IPS-11a (cell line): ENCODE data around the gene GLI2.

ENCODE experiments used
- H3K4me3 ChIP-seq: one replicate; pipeline ENCODE4 v1.5.1; 2013; ENCODE audit warnings: low read depth, low read length, control low read depth

Gene GLI2

GRCh38 chr2:120769076-120769786 lies 33.6 kb downstream of the GLI2 start:
- no peak overlapping the region for H3K4me3 ChIP-seq

GRCh38 chr2:120769787-120770120 lies 34.1 kb downstream of the GLI2 start:
- no peak overlapping the region for H3K4me3 ChIP-seq

- H3K4me3 ChIP-seq = no peak overlapping the region
Measured at GRCh38 chr2:120770176-120770575, 34.5 kb downstream of the GLI2 start.

GRCh38 chr2:120770641-120771040 lies 35.0 kb downstream of the GLI2 start:
- no peak overlapping the region for H3K4me3 ChIP-seq

GRCh38 chr2:120771111-120771780 lies 35.6 kb downstream of the GLI2 start:
- H3K4me3 ChIP-seq = no peak overlapping the region

GRCh38 chr2:120771781-120772208 lies 36.1 kb downstream of the GLI2 start:
- H3K4me3 ChIP-seq = no peak overlapping the region

GRCh38 chr2:120772261-120772660 lies 36.6 kb downstream of the GLI2 start:
- H3K4me3 ChIP-seq = no peak overlapping the region

GRCh38 chr2:120773186-120773800 lies 37.6 kb downstream of the GLI2 start:
- no peak overlapping the region for H3K4me3 ChIP-seq

GRCh38 chr2:120774557-120775160 lies 39.0 kb downstream of the GLI2 start:
- no peak overlapping the region for H3K4me3 ChIP-seq

GRCh38 chr2:120775194-120775593 lies 39.5 kb downstream of the GLI2 start:
- no peak overlapping the region for H3K4me3 ChIP-seq

GRCh38 chr2:120775801-120776589 lies 40.3 kb downstream of the GLI2 start:
- H3K4me3 ChIP-seq = no peak overlapping the region

- H3K4me3 ChIP-seq = no peak overlapping the region
Measured at GRCh38 chr2:120776649-120777048, 41.0 kb downstream of the GLI2 start.

GRCh38 chr2:120777170-120777751 lies 41.6 kb downstream of the GLI2 start:
- H3K4me3 ChIP-seq = no peak overlapping the region

GRCh38 chr2:120777787-120778186 lies 42.1 kb downstream of the GLI2 start:
- H3K4me3 ChIP-seq = no peak overlapping the region

- no peak overlapping the region for H3K4me3 ChIP-seq
Measured at GRCh38 chr2:120778244-120778643, 42.6 kb downstream of the GLI2 start.

- no peak overlapping the region for H3K4me3 ChIP-seq
Measured at GRCh38 chr2:120779781-120780283, 44.2 kb downstream of the GLI2 start.

- no peak overlapping the region for H3K4me3 ChIP-seq
Measured at GRCh38 chr2:120780402-120780801, 44.7 kb downstream of the GLI2 start.

GRCh38 chr2:120783371-120783791 lies 47.7 kb downstream of the GLI2 start:
- no peak overlapping the region for H3K4me3 ChIP-seq

- H3K4me3 ChIP-seq = no peak overlapping the region
Measured at GRCh38 chr2:120783969-120784372, 48.3 kb downstream of the GLI2 start.
